K562 (cell line): ENCODE data around the gene IMMP2L. TPM values are rescaled to one million over a fixed set of nuclear protein-coding genes. Genes with fewer than 3 reads are reported as not detected.
A peak's percentile ranks its signal among the peaks of the same experiment; 100 is the strongest.

Experiments
- ARHGAP35 ChIP-seq: fragments of 450-650 bp; IDR thresholded peaks from 2 replicates; pipeline ENCODE4 v1.6.1; 2018; ENCODE audit not compliant: partially characterized antibody
- ATF7 ChIP-seq: fragments of 450-650 bp; IDR thresholded peaks from 2 replicates; pipeline ENCODE4 v1.7.1; 2014; ENCODE audit warnings: mild to moderate bottlenecking, moderate library complexity
- CBX3 ChIP-seq, 2 experiments: IDR thresholded peaks; 1 replicate in 1 of 2; 2 replicates in 1 of 2; pipeline ENCODE4 v1.6.1; 2012; ENCODE audit warnings: inconsistent platforms in 2 of 2, low read length in 2 of 2, borderline replicate concordance in 1 of 2, control low read depth in 1 of 2
- CXXC5 ChIP-seq: fragments of 250-450 bp; sonication (Bioruptor Pico); IDR thresholded peaks from 2 replicates; pipeline ENCODE4 v1.8.0; 2022; ENCODE audit warnings: inconsistent platforms, mild to moderate bottlenecking, moderate library complexity
- ELF4 ChIP-seq: fragments of 450-650 bp; formaldehyde crosslinking; IDR thresholded peaks from 2 replicates; pipeline ENCODE4 v1.4.0; 2022; ENCODE audit warnings: missing genetic modification characterization
- GATAD2B ChIP-seq: fragments of 450-650 bp; IDR thresholded peaks from 2 replicates; pipeline ENCODE4 v1.6.1; 2017; ENCODE audit warnings: mild to moderate bottlenecking, borderline replicate concordance
- GTF2E2 ChIP-seq: fragments of 200-800 bp; sonication (Bioruptor generic); IDR thresholded peaks from 2 replicates; pipeline ENCODE4 v1.6.1; 2016; ENCODE audit warnings: missing genetic modification characterization, missing compliant biosample characterization
- HDAC3 ChIP-seq: fragments of 450-650 bp; IDR thresholded peaks from 2 replicates; pipeline ENCODE4 v1.6.1; 2018; ENCODE audit warnings: borderline replicate concordance, mild to moderate bottlenecking, moderate library complexity; ENCODE audit not compliant: partially characterized antibody
- JUND ChIP-seq, 2 experiments: IDR thresholded peaks; 2 replicates in 1 of 2; 3 replicates in 1 of 2; pipeline ENCODE4 v1.6.1; 2011; ENCODE audit warnings: borderline replicate concordance in 2 of 2, low read depth in 2 of 2, low read length in 2 of 2, improper control_type of control experiment in 1 of 2, missing biosample characterization in 1 of 2, missing genetic modification characterization in 1 of 2, missing genetic modification reagents in 1 of 2
- LEF1 ChIP-seq: fragments of 450-650 bp; IDR thresholded peaks from 2 replicates; pipeline ENCODE4 v1.6.1; 2016; ENCODE audit warnings: mild to moderate bottlenecking
- MYBL2 ChIP-seq, 2 experiments: fragments of 450-650 bp in 1 of 2; sonication (generic) in 1 of 2; formaldehyde crosslinking in 1 of 2; IDR thresholded peaks; 2 replicates each; pipeline versions ENCODE4 v1.6.1 to v1.8.1; 2017 to 2022; ENCODE audit warnings: borderline replicate concordance in 1 of 2, inconsistent platforms in 1 of 2, low read depth in 1 of 2, mild to moderate bottlenecking in 1 of 2, missing genetic modification reagents in 1 of 2, moderate library complexity in 1 of 2
- NR2C2 ChIP-seq, 2 experiments: fragments of 200-800 bp in 1 of 2; sonication (Bioruptor generic) in 1 of 2; sonication (generic) in 1 of 2; formaldehyde crosslinking in 1 of 2; IDR thresholded peaks; 2 replicates each; pipeline versions ENCODE4 v1.6.1 to v1.8.0; 2016 to 2022; ENCODE audit warnings: mild to moderate bottlenecking in 1 of 2, missing compliant biosample characterization in 1 of 2, missing genetic modification characterization in 1 of 2, missing genetic modification reagents in 1 of 2
- RBM25 ChIP-seq: fragments of 200-400 bp; formaldehyde crosslinking; IDR thresholded peaks from 2 replicates; pipeline ENCODE4 v1.6.1; 2018; ENCODE audit warnings: low read length, low read depth, moderate library complexity; ENCODE audit not compliant: severe bottlenecking
- RCOR1 ChIP-seq, 2 experiments: IDR thresholded peaks; 2 replicates each; pipeline ENCODE4 v1.6.1; 2012; ENCODE audit warnings: low read depth in 2 of 2, low read length in 2 of 2, borderline replicate concordance in 1 of 2, improper control_type of control experiment in 1 of 2
- RFX7 ChIP-seq: fragments of 250-450 bp; sonication (Bioruptor Pico); IDR thresholded peaks from 2 replicates; pipeline ENCODE4 v1.5.1; 2021; ENCODE audit warnings: mild to moderate bottlenecking
- SMAD4 ChIP-seq: fragments of 250-450 bp; sonication (Bioruptor Pico); conservative IDR thresholded peaks from 2 replicates; pipeline ENCODE4 v1.8.0; 2021; ENCODE audit warnings: inconsistent platforms, mild to moderate bottlenecking, moderate library complexity
- TAL1 ChIP-seq: fragments of 450-650 bp; IDR thresholded peaks from 2 replicates; pipeline ENCODE4 v1.6.1; 2016; ENCODE audit warnings: mild to moderate bottlenecking
- TEAD1 ChIP-seq, 2 experiments: fragments of 450-650 bp in 1 of 2; sonication (generic) in 1 of 2; formaldehyde crosslinking; IDR thresholded peaks; 2 replicates each; pipeline versions ENCODE4 v1.4.0 to v1.8.0; 2020 to 2022; ENCODE audit warnings: mild to moderate bottlenecking in 2 of 2, missing genetic modification reagents in 1 of 2
- TRIM24 ChIP-seq, 2 experiments: fragments of 450-650 bp; IDR thresholded peaks; 2 replicates each; pipeline ENCODE4 v1.6.1; 2016
- ZC3H11A ChIP-seq: IDR thresholded peaks from 2 replicates; pipeline ENCODE4 v1.6.1; 2012; ENCODE audit warnings: low read depth, low read length, improper control_type of control experiment
- ZEB2 ChIP-seq: fragments of 450-650 bp; IDR thresholded peaks from 2 replicates; pipeline ENCODE4 v1.6.1; 2016
- ZNF644 ChIP-seq: fragments of 200-800 bp; sonication (Bioruptor generic); IDR thresholded peaks from 2 replicates; pipeline ENCODE4 v1.6.1; 2016; ENCODE audit warnings: low read depth, missing genetic modification characterization, missing compliant biosample characterization
- polyA plus RNA-seq, 8 experiments: library from polyadenylated mRNA; depleted of rRNA in 4 of 8; stranded (reverse) in 5 of 8; unstranded in 3 of 8; fragments of >200 nt; fragmentation: Nextera tagmentation in 2 of 8; fragmentation: Illumina TruSeq in 1 of 8; extraction: Ambion mirVana in 2 of 8; extraction: Trizol in 1 of 8; gene quantifications; 2 replicates each; pipeline versions ENCODE4 v1.2.1 to v1.2.3, GENCODE V29; 2011 to 2014; ENCODE audit warnings: inconsistent platforms in 1 of 8, missing spikeins in 1 of 8
- total RNA-seq, 7 experiments: library from RNA; depleted of rRNA in 6 of 7; stranded (reverse); fragments of >200 nt in 6 of 7; fragmentation: Illumina TruSeq in 2 of 7; extraction: Trizol in 2 of 7; gene quantifications; 2 replicates each; pipeline versions ENCODE4 v1.2.1 to v1.2.3, GENCODE V29; 2011 to 2021; ENCODE audit warnings: low replicate concordance in 1 of 7
- TF ChIP-seq, protein P1 (sequence below): fragments of 450-650 bp; IDR thresholded peaks from 2 replicates; pipeline ENCODE4 v1.7.1; 2018; ENCODE audit warnings: mild to moderate bottlenecking, low read depth; ENCODE audit not compliant: partially characterized antibody

Gene IMMP2L
- total and polyA plus RNA-seq, 9 of the 15 experiments (the other 6 are each of a cell fraction or from before 2014, with no cell fraction given) = 29.7 to 116 (median 53.0) TPM

DNA sequence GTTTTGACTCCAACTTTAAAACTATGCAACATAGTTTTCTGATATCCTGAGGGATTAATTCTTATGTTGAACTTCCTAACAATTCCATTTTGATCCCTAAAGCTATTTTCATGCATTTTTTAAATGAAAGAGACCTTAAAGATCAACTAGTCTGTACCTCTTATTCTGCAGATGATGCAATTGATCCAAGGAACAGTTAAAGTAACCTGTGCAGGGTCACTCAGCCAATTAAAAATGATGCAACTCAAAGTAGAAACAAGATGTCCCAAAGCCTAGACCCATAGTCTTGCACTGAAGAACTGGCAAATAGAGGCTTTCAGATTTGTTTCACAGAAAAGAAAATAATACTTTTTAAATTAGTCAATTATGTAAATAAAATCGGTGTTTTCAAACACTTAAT is 86.3 kb downstream of the IMMP2L start (continued):
- TF ChIP-seq, protein P1, sequence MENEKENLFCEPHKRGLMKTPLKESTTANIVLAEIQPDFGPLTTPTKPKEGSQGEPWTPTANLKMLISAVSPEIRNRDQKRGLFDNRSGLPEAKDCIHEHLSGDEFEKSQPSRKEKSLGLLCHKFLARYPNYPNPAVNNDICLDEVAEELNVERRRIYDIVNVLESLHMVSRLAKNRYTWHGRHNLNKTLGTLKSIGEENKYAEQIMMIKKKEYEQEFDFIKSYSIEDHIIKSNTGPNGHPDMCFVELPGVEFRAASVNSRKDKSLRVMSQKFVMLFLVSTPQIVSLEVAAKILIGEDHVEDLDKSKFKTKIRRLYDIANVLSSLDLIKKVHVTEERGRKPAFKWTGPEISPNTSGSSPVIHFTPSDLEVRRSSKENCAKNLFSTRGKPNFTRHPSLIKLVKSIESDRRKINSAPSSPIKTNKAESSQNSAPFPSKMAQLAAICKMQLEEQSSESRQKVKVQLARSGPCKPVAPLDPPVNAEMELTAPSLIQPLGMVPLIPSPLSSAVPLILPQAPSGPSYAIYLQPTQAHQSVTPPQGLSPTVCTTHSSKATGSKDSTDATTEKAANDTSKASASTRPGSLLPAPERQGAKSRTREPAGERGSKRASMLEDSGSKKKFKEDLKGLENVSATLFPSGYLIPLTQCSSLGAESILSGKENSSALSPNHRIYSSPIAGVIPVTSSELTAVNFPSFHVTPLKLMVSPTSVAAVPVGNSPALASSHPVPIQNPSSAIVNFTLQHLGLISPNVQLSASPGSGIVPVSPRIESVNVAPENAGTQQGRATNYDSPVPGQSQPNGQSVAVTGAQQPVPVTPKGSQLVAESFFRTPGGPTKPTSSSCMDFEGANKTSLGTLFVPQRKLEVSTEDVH = peak; percentile 32
- peak; percentile 91 for TF ChIP-seq ATF7
- TF ChIP-seq MYBL2 (IDR thresholded peaks at IDR 0.05; ENCODE audit: low read depth) = 0 out of 2 replicates have a peak, but pooled peaks have one; percentile 53
- TF ChIP-seq MYBL2 (CRISPR knock-in tag; IDR thresholded peaks at IDR 0.05; ENCODE audit: borderline replicate concordance) = no peak
- TF ChIP-seq ZEB2 = peak; percentile 65
- TF ChIP-seq RBM25 = peak; percentile 24
- TF ChIP-seq RCOR1 (IDR thresholded peaks at IDR 0.05; ENCODE audit: borderline replicate concordance in 1 of 2, low read depth in 2 of 2, low read length in 2 of 2) = peak in 1 of 2 experiments; percentile 84; a peak in 2 of 4 replicates
- peak; percentile 30 for TF ChIP-seq HDAC3
- TF ChIP-seq ARHGAP35 = no peak
- TF ChIP-seq CXXC5 (CRISPR knock-in tag) = peak; percentile 15; the same call in 1 of the 2 replicates
- TF ChIP-seq JUND (IDR thresholded peaks at IDR 0.05; ENCODE audit: borderline replicate concordance, low read depth, low read length) = peak; percentile 84
- peak; percentile 51; the same call in 1 of the 3 replicates for TF ChIP-seq JUND (tag; IDR thresholded peaks at IDR 0.05; ENCODE audit: borderline replicate concordance, low read depth, low read length)
- peak; percentile 56; the same call in 1 of the 2 replicates for TF ChIP-seq SMAD4 (CRISPR knock-in tag)
- TF ChIP-seq ELF4 (CRISPR knock-in tag) = no peak
- TF ChIP-seq GATAD2B = peak; percentile 56; the same call in 1 of the 2 replicates
- TF ChIP-seq LEF1 = peak; percentile 29; the same call in 1 of the 2 replicates
- TF ChIP-seq TRIM24 (IDR thresholded peaks at IDR 0.05) = peak; percentile 55 to 80; a peak in 3 of 4 replicates
- TF ChIP-seq ZC3H11A = no peak
- no peak for TF ChIP-seq NR2C2 (CRISPR knock-in tag; IDR thresholded peaks at IDR 0.05)
- TF ChIP-seq NR2C2 (tag; IDR thresholded peaks at IDR 0.05) = peak; percentile 54; the same call in 1 of the 2 replicates
- TF ChIP-seq RFX7 (CRISPR knock-in tag) = no peak
- peak; percentile 20; the same call in 1 of the 2 replicates for TF ChIP-seq TAL1
- peak in 1 of 2 experiments; percentile 11; a peak in 1 of 3 replicates for TF ChIP-seq CBX3 (IDR thresholded peaks at IDR 0.05; ENCODE audit: borderline replicate concordance in 1 of 2, low read length in 2 of 2)
- TF ChIP-seq GTF2E2 = no peak
- TF ChIP-seq TEAD1 (CRISPR knock-in tag; IDR thresholded peaks at IDR 0.05) = no peak
- 0 out of 2 replicates have a peak, but pooled peaks have one; percentile 27 for TF ChIP-seq ZNF644 (tag)
